ENCODE data around the gene NEGR1. TPM values are rescaled to one million over a fixed set of nuclear protein-coding genes. Genes with fewer than 3 reads are reported as not detected.

The NEGR1 gene
- total and polyA plus RNA-seq, 3 donors from 2014 or later: 2.9 to 7.6 (median 3.1) TPM

DNA sequence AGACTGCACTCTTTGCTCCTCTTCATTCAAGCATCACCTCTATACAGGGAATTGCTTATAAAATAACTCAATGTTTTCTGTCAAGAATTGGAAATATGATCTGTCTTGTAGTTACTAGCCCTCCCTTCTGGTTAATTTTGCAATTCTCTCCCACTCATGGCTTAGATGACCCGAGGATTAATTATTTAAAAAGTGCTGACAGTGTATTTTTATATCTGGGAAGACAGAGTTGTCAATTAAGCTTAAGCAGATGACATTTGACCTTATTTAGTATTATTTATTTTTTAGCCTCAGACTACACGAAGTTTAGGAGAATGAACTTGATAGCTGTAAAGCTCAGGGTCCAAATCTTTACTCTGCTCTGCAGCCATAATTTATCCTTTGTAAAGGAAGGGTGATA, 538.5 kb downstream of the NEGR1 start:
- H3K27me3 ChIP-seq: no peaks in the 10 kb centered on the region
- H3K4me1 ChIP-seq: no peaks in the 10 kb centered on the region
- no peak overlapping the region for H3K4me3 ChIP-seq
- TF ChIP-seq, protein P1, sequence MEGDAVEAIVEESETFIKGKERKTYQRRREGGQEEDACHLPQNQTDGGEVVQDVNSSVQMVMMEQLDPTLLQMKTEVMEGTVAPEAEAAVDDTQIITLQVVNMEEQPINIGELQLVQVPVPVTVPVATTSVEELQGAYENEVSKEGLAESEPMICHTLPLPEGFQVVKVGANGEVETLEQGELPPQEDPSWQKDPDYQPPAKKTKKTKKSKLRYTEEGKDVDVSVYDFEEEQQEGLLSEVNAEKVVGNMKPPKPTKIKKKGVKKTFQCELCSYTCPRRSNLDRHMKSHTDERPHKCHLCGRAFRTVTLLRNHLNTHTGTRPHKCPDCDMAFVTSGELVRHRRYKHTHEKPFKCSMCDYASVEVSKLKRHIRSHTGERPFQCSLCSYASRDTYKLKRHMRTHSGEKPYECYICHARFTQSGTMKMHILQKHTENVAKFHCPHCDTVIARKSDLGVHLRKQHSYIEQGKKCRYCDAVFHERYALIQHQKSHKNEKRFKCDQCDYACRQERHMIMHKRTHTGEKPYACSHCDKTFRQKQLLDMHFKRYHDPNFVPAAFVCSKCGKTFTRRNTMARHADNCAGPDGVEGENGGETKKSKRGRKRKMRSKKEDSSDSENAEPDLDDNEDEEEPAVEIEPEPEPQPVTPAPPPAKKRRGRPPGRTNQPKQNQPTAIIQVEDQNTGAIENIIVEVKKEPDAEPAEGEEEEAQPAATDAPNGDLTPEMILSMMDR (IDR thresholded peaks at IDR 0.05): no peak
- TF ChIP-seq POLR2A (IDR thresholded peaks at IDR 0.05): no peak
- intact Hi-C loops (cut with DNase I; ENCODE audit: low total_unique reads): no loop called here
- no peak overlapping the region for H3K27ac ChIP-seq
- 49 to 72% methylated on average over 2 of the region's 2 CpGs for WGBS, 2 donors
- no peak for DNase-seq
- no peaks in the 10 kb centered on the region for H3K36me3 ChIP-seq (ENCODE audit: low read depth, missing control alignments)
- no peaks in the 10 kb centered on the region for H3K9me3 ChIP-seq

DNA sequence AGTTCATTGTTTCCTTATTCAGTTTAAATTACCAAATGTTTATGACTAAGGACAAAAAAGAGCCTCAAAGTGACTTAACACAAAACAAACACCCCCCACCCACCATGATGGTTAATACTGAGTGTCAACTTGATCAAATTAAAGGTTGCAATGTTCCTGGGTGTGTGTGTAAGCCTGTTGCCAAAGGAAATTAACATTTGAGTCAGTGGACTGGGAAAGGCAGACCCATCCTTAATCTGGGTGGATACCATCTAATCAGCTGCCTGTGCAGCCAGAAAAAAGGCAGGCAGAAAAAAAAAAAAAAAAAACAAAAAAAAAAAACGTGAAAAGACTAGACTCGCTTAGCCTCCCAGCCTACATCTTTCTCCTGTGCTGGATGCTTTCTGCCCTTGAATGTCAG, 543.4 kb downstream of the NEGR1 start:
- WGBS, 2 donors: 63 to 85% methylated on average over 2 of the region's 2 CpGs
- no peaks in the 10 kb centered on the region for H3K4me1 ChIP-seq
- no peak overlapping the region for H3K4me3 ChIP-seq
- H3K27me3 ChIP-seq: no peaks in the 10 kb centered on the region
- intact Hi-C loops (cut with DNase I; ENCODE audit: low total_unique reads): no loop called here
- DNase-seq: no peak
- H3K9me3 ChIP-seq: no peaks in the 10 kb centered on the region
- H3K36me3 ChIP-seq (ENCODE audit: low read depth, missing control alignments): no peaks in the 10 kb centered on the region
- H3K27ac ChIP-seq: no peak overlapping the region
- TF ChIP-seq, protein P1 (IDR thresholded peaks at IDR 0.05): no peak
- TF ChIP-seq POLR2A (IDR thresholded peaks at IDR 0.05): no peak

DNA sequence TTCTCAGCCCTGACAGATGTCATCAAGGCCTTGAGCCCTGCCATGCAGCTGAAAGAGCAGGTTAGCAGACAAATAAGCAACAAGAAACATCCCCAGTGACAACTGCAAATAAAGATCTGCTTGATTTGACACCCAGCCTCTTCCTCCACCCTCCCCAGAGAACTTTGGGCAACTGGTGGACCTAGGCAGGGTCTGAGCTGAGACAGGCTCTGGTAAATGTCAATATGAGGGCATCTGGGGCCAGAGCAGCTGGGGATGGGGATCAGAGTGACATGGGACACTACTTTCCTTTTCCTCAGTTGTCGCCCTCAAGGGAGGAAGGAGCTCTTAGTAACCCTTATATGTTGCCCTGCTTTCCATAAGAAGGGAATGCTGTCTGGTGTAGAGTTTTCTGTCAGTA, 544.1 kb downstream of the NEGR1 start:
- Histone ChIP-seq H3K9me3 (no peaks in the 10 kb centered on the region), H3K4me3 (no peak overlapping the region), H3K4me1 (no peaks in the 10 kb centered on the region), H3K27ac (no peak overlapping the region), H3K27me3 (no peaks in the 10 kb centered on the region), H3K36me3 (ENCODE audit: low read depth, missing control alignments) (no peaks in the 10 kb centered on the region)
- no peak for DNase-seq
- intact Hi-C loops (cut with DNase I; ENCODE audit: low total_unique reads): no loop called here
- 100% methylated on average over 1 of the region's 1 CpG for WGBS, 2 donors
- TF ChIP-seq POLR2A (IDR thresholded peaks at IDR 0.05): no peak
- TF ChIP-seq, protein P1 (IDR thresholded peaks at IDR 0.05): no peak

DNA sequence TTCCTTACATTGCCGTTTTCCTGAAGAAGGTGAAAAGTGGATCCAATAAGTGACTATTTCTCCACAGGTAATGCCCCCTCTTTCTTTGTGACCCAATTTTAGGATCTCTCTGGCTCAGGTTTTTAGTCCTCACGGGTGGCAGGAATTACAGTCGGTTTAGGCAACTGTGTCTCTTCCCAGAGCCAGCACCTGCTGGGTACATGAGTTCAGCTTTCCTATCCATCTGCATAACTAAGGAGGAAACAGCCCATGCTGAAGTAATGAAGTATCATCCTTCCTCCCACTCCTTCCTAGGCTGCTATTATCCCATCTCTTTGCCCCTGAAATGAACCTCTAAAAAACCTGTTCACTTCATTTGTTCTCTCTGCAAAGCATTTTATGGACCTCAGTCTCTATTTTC, 544.6 kb downstream of the NEGR1 start:
- intact Hi-C loops (cut with DNase I; ENCODE audit: low total_unique reads): no loop called here
- H3K9me3 ChIP-seq: no peaks in the 10 kb centered on the region
- DNase-seq: no peak
- 77 to 85% methylated on average over 3 of the region's 3 CpGs for WGBS, 2 donors
- H3K4me1 ChIP-seq: no peaks in the 10 kb centered on the region
- TF ChIP-seq, protein P1 (IDR thresholded peaks at IDR 0.05): no peak
- TF ChIP-seq POLR2A (IDR thresholded peaks at IDR 0.05): no peak
- no peaks in the 10 kb centered on the region for H3K27me3 ChIP-seq
- H3K27ac ChIP-seq: no peak overlapping the region
- H3K4me3 ChIP-seq: no peak overlapping the region
- H3K36me3 ChIP-seq (ENCODE audit: low read depth, missing control alignments): no peaks in the 10 kb centered on the region

DNA sequence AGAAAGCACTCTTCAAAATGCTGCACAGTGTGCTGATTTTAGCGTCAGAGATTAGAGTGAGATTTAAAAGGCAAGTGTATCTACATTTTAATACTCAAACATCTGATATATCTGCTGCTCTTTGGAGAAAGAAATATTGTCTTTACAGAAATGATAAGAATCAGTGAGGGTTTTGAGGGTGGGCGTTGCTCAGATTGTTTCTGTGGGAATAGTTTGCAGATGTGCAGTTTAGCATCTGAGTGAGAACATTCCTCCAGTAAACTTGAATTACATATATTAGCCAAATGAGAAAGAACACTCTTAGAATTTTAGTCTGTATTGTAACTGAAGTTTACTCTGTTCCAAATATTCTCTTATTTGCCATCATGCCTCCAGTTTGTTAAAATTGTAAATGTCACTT, 549.2 kb downstream of the NEGR1 start:
- no peak for DNase-seq
- Histone ChIP-seq H3K27me3 (no peaks in the 10 kb centered on the region), H3K9me3 (no peaks in the 10 kb centered on the region), H3K4me3 (no peak overlapping the region), H3K27ac (no peak overlapping the region), H3K36me3 (ENCODE audit: low read depth, missing control alignments) (no peaks in the 10 kb centered on the region), H3K4me1 (no peaks in the 10 kb centered on the region)
- intact Hi-C loops (cut with DNase I; ENCODE audit: low total_unique reads): no loop called here
- WGBS, 2 donors: 38 to 39% methylated on average over 2 of the region's 2 CpGs
- no peak for TF ChIP-seq POLR2A (IDR thresholded peaks at IDR 0.05)
- TF ChIP-seq, protein P1 (IDR thresholded peaks at IDR 0.05): no peak

All from testis (tissue), 3 donors.